Kidney tubule cell (primary cell): ENCODE results near the gene GNPTG.
"Not testable (repeated sequence)": the region's sequence is repeated elsewhere in the genome, so short reads cannot be mapped to it uniquely, and the experiment has no call there.

Experiments
- DNase-seq: peaks from one replicate; pipeline ENCODE4 v3.0.0-alpha.2; 2018; ENCODE audit warnings: low spot score

The GNPTG gene

DNA sequence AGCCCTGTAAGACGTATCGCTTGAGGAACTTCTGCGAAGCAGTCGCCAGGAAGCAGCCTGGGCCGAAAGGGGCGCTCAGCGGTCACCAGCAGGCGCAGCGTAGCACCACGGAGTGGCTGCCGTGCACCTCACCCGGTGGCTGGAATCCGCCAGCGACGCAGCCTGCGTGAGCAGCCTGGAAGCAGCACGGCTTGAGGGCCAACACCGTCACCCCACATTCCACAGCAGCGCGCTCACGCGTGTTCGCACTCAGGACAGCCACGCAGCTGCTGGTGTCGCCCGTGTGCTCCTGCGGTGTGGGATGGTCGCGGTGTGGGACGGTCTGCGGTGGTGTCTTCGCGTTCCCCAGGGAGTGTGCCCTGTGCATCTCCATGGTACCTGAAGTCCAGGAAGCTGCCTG lies 32.7 kb upstream of the GNPTG start:
- no peak for DNase-seq

DNA sequence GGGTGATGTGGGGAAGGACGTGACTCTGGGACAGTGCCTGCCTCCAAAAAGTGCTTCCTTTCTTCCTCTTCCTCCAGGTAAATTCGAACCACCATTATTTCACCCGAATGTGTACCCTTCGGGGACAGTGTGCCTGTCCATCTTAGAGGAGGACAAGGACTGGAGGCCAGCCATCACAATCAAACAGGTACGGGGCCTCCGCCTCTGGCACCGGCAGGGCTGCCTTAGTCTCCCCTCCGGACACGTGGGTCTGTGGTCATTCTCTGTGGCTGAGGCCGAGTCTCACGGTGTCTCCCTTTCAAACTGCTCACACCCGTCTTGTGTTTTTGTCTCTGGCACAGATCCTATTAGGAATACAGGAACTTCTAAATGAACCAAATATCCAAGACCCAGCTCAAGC lies 31.6 kb upstream of the GNPTG start:
- no peak for DNase-seq

DNA sequence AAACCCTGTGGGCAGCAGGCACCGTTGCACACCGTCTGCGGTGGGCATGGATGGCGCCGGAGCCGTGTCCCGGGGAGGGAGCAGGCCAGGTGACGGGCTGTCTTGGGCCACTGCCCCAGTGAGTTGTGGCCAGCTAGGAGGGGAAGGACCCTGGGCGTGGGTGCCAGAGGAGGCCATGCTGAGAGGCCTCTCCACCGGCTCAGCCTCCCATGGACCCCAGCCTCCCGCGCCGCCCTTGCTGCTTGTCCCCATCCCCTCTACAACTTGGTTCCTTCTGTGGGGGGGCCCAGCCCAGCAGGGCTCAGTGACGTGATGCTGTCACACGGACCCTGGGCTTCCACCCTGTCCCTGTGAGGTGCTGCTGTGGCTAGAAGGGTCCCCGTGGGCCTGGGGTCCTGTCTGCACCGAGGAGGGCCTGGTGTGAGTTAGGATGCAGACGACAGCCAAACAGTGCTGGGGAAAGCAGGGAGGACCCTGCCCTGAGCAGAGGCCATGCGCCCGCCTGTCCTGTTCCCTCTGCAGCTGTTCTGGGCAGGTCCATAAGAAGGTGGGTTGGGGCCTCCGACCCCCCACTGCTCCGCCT lies 31.0 kb upstream of the GNPTG start:
- DNase-seq, result no peak

DNA sequence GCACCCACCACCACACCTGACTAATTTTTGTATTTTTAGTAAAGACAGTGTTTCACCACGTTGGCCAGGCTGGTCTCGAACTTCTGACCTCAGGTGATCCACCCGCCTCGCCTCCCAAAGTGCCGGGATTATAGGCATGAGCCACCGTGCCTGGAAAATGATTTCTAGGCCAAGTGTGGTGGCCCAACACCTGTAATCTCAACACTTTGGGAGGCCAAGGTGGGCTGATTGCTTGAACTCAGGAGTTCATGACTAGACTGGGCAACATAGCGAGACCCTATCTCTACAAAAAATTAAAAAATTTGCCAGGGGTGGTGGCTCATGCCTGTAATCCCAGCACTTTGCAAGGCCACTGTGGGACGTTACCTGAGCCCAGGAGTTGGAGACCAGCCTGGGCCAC lies 29.3 kb upstream of the GNPTG start:
- DNase-seq, result no peak

DNA sequence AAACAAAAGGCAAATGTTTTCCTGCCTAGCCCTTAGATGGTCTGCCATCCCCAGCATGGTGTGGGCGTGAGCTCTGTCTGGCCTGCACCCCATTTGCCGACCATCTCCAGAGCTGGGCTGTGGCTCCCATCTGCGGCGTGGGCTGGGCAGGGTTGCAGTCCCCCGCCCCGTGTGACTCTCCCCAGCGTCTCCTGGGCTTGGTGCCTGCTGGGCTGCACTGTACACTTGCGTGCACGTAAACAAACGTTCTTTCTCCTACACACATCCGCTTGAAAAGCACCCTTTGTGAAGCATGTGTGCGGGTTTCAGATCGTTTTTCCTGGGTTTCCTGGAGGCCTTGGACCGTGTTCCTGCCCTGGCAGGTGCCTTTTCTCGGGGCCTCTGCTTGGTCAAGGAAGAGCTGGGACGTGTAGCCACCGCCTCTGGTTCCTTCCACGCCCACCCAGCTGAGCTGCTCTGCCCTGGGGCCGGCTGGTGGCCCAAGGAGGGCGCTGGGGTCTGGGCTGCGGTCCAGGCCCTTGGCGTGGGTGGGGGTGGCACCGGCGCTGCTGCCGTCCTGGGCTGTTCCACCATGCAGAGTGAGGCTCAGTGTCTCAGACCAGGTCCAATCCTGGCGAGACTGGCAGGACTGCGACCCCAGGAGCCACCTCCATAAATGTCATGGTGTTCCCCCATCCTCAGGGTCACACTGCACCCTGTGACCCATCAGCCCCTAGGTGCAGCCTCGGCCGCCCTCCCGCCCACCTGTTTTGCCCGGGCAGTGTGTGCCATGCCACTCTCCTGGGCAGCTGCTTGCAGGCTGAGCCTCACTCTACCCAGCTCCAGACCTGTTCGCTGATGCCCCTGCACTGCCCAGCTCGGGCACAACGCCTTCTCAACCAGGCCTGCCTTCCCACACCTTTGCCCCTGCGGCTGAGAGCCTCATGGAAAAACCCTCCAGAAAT lies 28.2 kb upstream of the GNPTG start:
- DNase-seq, result no peak

DNA sequence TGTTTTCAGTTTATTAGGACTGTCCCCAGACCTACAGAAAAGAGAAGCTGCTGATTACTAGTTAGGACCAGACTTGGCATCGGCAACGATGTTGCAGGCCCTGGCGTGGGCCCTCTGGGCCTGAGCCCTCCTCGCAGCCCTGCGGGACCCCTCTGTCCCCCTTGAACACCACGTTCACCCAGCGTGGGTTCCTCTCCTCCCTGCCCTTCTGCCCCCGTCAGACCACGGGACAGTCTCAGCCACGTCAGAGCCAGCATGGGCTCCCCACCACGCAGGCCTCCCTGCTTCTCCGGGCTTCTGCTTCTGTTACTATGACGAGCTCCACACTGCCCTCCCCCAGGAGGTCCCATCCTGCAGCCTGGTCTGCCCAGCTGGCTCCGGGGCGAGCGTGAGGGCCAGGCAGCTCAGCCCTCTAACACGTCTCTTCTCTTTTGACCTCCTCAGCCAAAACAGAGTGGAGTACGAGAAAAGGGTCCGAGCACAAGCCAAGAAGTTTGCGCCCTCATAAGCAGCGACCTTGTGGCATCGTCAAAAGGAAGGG lies 27.4 kb upstream of the GNPTG start:
- DNase-seq, result no peak

DNA sequence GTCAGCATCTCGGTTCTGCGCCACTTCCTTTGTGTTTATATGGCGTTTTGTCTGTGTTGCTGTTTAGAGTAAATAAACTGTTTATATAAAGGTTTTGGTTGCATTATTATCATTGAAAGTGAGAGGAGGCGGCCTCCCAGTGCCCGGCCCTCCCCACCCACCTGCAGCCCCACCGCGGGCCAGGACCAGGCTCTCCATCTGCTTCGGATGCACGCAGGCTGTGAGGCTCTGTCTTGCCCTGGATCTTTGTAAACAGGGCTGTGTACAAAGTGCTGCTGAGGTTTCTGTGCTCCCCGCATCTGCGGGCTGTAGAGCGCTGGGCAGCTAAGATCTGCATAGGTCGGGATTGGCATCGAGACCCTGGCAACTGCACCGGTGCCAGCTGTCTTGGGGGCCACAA lies 26.5 kb upstream of the GNPTG start:
- no peak for DNase-seq

DNA sequence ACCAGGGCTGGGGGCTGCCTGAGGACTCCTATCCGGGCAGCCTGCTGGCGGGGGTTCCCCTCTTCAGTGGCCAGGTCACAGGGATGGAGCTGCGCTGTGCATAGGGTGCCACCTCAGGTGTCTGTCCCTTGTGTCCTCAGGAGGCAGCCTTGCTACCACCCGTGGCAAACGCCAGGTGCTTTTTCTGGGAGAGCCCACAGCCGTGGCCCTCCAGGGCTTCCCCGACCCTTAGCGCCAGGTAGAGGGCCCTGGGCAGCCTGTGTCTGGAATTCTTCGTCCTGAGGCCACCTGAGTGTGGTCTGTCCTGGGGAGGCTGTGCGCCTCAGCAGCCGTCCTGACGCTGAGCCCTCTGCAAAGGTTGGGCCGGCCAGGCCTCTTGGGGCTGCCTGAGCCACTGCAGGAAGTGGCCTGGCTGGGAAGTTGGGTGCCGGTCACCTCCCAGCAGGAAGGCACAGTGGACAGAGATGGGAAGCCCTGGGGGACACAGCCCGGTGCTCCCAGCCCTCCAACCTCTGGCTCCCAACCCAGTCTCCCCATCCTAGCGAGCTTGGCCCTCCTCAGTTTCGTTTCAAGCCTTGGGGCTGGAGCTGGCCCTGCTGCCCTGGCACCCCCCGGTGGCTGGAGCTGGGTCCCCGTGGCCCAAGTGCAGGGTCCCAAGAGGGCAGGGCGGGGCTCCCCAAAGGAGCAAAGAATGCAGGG lies 25.9 kb upstream of the GNPTG start:
- DNase-seq, result no peak

DNA sequence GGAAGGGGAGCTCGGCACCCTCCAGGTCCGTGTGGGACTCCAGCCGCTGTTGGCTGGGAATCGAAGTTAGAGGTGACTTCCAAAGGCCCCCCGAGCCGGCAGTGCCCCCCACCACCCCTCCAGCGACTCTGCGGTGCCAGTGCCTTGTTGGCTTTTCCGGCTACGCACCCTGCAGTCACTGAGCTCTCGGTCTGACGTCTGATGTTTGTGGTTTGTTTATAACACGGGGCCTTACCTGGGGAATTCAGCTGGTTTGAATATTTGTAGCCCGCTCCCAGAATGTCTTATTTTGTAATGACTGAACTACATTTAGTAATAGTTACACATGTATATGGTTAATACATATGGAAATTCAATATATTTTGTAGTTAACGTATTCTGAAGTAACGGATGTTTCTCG lies 25.3 kb upstream of the GNPTG start:
- no peak for DNase-seq

DNA sequence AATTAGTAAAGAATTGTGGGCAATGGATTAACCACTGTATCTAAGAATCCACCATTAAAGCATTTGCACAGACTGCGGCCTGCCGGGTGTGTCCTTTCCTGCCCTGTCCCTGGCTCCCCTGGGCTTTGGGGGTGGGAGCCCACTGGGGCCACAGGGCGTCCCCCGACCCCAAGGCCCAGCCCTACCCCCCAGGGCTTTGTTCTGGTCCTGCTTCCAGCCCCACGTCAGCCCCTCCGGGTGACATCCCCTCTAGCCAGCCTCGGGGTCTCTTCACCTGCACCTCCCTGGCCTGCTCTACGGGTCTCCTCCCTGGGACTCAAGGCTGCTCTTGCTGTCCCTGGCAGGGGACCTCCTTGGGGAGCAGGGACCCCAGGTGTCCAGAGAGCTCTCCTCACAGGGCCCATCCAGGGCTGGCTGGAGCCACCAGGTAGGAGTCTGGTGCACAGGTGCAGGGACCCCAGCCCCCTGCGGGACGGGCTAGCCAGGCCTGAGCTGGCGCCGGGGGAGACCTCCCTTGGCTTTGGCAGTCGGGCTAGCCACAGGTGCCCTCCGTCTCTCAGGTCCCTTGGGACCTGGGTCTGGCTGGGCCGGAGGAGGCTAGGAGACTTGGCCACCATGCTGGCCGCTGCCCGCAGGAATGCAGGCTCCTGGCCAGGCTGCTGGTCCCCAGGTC lies 24.6 kb upstream of the GNPTG start:
- no peak for DNase-seq

DNA sequence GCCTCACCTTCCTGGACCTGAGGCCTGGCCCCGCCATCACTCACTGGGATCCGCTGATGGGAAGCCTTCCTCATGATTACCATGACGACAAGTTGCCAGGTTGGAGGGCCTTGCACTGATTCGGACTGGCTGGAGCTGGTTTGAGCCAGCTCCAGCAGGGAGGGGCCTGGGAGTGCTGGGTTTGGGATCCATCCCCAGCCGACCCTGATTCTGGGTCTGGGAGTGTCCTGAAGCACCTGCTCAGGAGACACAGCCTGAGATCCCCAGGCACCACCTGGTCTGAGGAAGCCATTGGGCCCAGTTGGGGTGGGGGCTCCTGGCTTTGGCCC lies 24.1 kb upstream of the GNPTG start:
- no peak for DNase-seq

DNA sequence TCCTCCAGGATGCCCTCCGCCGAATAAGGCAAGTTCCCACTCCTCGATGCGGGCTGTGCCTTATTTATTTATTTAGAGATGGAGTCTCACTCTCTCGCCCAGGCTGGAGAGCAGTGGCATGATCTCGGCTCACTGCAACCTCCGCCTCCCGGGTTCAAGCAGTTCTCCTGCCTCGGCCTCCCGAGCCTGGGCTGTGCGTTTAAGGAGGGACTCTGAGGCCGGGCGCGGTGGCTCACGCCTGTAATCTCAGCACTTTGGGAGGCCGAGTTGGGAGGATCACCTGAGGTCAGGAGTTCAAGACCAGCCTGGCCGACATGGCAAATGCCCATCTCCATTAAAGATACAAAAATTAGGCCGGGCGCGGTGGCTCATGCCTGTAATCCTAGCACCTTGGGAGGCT lies 23.6 kb upstream of the GNPTG start:
- not testable (repeated sequence) for DNase-seq

DNA sequence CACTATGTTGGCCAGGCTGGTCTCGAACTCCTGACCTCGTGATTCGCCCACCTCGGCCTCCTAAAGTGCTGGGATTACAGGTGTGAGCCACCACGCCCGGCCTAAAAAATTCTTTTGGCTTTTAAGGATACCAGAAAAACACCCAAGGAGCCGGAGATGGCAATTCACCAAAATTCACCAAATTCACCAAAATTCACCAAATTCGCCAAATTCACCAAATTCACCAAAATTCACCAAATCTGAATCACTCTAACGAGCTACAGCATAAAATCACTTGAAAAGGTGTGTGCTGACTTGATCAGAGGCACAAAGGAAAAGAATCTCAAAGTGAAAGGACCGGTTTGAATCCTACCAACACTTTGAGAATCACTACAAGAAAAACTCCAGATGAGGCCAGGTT lies 22.8 kb upstream of the GNPTG start:
- not testable (repeated sequence) for DNase-seq

DNA sequence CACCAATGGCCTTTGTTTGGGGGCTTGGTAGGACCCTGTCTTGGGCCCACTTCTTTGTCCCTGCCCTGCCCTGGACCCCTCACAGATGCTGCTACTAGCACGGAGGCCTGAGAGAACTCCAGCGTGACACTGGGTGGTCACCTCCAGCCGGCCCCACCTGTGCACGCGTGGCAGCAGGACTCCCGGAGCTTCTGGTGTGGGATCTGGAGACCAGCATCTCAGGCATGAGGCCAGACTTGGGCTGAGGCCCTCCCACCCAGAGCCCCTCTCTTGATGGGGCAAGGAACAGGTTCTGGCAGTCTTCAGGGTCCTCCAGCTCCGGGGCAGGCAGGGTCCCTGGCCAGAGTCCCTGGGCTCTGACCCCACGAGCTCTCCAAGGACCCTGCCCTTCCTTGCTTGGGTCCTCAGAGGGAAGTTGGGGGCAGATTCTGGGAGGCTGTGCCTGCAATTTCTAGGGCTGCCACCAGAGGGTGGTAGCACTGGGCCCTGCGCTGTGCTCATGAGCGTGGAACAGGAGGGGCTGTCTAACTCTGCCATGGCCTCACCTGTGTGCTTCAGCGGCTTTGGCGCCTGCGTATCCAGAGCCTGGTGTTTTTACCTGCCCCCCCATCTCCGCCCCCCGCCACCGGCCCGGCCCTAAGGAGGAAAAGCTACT lies 21.3 kb upstream of the GNPTG start:
- no peak for DNase-seq

DNA sequence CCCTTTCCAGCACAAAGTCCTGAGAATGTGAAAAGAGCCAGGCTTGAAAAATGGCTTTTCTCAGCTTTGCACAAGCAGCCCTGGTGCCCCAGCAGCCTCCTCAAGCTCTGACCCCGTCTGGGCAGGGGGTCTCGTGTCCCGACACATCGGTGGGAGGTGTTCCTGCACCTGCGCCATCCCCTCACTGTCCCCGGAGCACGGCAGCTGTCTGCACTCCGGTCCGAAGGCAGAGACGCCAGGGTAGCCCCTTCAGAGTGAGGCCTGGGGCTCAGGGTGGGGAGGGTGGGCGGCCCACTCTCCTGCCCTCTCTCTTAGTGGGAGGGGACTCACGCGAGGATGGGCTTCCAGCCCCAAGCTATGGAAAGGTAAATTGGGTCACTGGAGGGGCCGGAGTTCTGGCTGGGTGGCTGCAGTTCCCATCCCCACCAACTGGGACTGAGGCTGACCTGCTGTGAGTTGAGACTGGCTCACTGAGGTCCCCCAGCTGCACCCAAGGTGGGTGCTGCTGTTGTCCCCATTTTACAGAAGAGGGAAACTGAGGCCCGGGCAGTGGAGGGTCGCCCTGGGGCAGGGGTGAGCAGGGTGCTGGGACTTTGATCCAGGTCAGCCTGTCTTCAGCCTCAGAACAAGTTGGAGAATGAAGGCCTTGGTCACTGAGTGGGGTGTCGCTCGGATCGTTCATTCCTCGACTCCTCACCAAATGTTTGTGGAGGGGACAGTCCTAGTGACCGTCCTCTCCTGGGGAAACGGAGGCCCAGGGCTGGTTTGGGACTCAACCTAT lies 20.6 kb upstream of the GNPTG start:
- DNase-seq, result no peak

DNA sequence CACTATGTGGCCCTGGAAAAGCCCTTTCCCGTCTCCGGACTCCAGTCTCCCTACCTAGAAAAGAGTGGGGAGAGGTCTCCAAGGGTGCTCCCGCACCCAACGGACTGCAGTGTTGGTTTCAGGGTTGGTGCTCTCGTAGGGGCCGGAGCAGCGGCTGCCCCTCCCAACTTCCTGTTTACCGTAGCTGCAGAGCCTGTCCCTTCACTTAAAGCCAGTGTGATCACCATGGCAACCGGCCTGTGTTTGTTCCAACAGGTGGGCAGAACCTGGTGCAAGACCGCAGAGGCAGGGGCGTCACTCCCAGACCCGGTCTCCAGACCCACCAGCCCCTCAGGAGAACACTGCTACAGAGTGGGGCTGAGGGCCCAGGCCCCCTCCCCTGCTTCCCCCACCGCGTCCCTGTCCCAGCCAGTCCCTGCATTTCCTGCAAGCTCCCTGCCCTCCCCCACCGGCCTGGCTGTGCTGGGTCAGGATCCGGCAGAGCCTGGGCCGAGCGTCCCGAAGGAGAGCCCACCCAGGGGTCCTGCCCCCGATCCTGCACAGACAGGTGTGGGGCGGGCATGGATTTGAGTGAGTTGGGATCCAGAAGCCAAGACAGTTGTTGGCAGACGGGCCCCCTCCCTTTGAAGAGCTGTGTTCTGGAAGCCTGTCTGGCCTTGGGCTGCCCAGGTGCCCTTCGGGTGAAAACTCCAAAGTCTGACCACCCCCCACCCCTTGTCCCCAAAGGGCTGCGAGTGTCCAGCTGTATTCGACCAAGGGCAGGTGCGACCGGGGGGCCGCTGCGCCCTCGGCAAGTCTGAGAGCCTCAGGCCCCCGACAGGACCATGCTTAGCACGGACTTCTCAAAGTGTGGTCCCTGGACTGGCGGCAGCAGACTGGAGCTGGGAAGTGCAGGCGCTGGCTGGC lies 19.8 kb upstream of the GNPTG start:
- DNase-seq, result peak; percentile 87

DNA sequence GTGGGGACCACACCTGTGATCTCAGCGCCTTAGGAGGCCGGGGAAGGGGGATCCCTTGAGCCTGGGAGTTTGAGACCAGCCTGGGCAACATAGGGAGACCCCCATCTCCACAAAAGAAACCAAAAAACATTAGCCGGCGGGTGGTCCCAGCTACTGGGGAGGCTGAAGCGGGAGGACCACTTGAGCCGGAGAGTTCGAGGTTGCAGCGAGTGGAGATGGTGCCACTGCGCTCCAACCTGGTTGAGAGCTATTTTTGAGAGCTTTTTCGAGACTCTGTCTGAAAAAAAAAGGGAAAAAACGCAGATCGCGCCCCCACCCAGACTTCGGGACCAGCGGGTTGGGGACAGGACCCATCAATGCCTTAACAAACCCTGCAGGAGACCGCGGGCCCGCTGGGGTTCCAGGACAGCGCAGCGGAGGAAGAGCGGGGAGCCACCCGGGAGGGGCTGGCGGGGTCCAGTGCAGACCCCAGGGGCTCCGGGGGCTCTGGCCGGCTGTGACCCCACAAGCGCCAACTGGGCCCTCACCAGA lies 19.0 kb upstream of the GNPTG start:
- DNase-seq, result no peak

DNA sequence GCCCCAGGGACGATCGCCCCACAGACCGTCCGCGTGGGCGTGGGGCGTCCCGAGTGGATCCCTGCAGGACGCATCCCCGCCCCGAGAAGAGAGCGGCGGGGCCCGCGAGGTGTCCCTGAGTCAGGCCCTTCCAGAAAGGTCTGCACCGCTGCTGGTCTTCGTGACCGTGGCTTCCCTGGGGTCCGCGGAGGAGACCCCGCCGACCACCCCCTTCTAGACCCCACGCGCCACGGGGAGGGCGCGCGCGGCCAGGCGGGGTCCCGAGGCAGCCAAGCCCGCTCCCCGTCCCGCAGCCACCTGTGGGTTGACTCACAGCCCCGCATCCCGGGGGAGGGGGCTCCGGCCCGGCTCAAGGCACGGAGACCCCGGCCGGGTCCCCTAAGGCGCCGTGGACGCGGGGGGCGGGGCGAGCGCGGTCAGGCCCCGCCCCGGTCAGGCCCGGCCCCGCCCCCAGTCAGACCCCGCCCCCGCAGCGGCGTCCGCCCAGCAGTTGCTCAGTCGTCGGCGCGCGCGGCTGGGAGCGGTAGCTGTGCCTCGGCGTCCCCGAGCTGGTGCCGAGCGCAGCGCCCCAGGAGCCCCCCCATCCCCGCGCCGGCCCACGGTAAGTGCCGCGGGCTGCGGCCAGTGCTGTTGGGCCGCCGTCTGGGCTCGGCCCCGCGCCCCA lies 18.4 kb upstream of the GNPTG start, which contains the start of gene BAIAP3:
Gene BAIAP3 (plus strand): TSS at position 497 of the 664 bp plus-strand sequence. CDS start 4,905 bp downstream, outside the sequence.
- peak; percentile 34 for DNase-seq
